HG02763 (cell line): ENCODE results near the gene CAMK2B.

Source experiments
- ATAC-seq: cut with Tn5 transposase; IDR thresholded peaks from one replicate; pipeline ENCODE4 v1.9.1; 2021; ENCODE audit warnings: mild to moderate bottlenecking, moderate library complexity; ENCODE audit not compliant: unreplicated experiment

The CAMK2B gene

GRCh38 chr7:44258423-44258760 lies 67.0 kb downstream of the CAMK2B start:
- ATAC-seq: no peak

GRCh38 chr7:44257618-44258422 lies 67.6 kb downstream of the CAMK2B start:
- peak; percentile 84 for ATAC-seq

- no peak for ATAC-seq
These were observed 68.2 kb downstream of the CAMK2B start for GRCh38 chr7:44257213-44257612.

- ATAC-seq: no peak
These were observed 68.9 kb downstream of the CAMK2B start for GRCh38 chr7:44256459-44256858.

- ATAC-seq: no peak
These were observed 73.5 kb downstream of the CAMK2B start for GRCh38 chr7:44251881-44252280.

- no peak for ATAC-seq
These were observed 74.1 kb downstream of the CAMK2B start for GRCh38 chr7:44251269-44251668.

- ATAC-seq: no peak
These were observed 75.7 kb downstream of the CAMK2B start for GRCh38 chr7:44249639-44250234.

GRCh38 chr7:44247868-44248651 lies 77.3 kb downstream of the CAMK2B start:
- no peak for ATAC-seq

- ATAC-seq: no peak
These were observed 78.8 kb downstream of the CAMK2B start for GRCh38 chr7:44246396-44247113.

- ATAC-seq: no peak
These were observed 81.1 kb downstream of the CAMK2B start for GRCh38 chr7:44244282-44244681.

GRCh38 chr7:44242091-44242490 lies 83.3 kb downstream of the CAMK2B start:
- no peak for ATAC-seq

GRCh38 chr7:44240983-44241510 lies 84.3 kb downstream of the CAMK2B start:
- ATAC-seq: peak; percentile 59

- no peak for ATAC-seq
These were observed 85.0 kb downstream of the CAMK2B start for GRCh38 chr7:44240376-44240775.

GRCh38 chr7:44239361-44239760 lies 86.0 kb downstream of the CAMK2B start:
- ATAC-seq: no peak

- no peak for ATAC-seq
These were observed 87.2 kb downstream of the CAMK2B start for GRCh38 chr7:44238116-44238695.

- no peak for ATAC-seq
These were observed 87.7 kb downstream of the CAMK2B start for GRCh38 chr7:44237696-44238095.

- no peak for ATAC-seq
These were observed 89.1 kb downstream of the CAMK2B start for GRCh38 chr7:44236333-44236728.

GRCh38 chr7:44235582-44236332 lies 89.6 kb downstream of the CAMK2B start:
- ATAC-seq: no peak

- ATAC-seq: no peak
These were observed 90.3 kb downstream of the CAMK2B start for GRCh38 chr7:44235066-44235465.
